Brain microvascular endothelial cell (primary cell): ENCODE results near the gene GPT2.
"Not testable (repeated sequence)": the region's sequence is repeated elsewhere in the genome, so short reads cannot be mapped to it uniquely, and the experiment has no call there.

ENCODE experiments used
- DNase-seq: peaks from one replicate; pipeline ENCODE4 v3.0.0-alpha.2; 2020
- H3K27ac ChIP-seq: fragments of 250-450 bp; sonication (Bioruptor Pico); 2 replicates; pipeline ENCODE4 v1.5.1; 2020; ENCODE audit warnings: mild to moderate bottlenecking, moderate library complexity
- H3K27me3 ChIP-seq: fragments of 250-450 bp; sonication (Bioruptor Pico); replicated peaks from 2 replicates; pipeline ENCODE4 v1.5.1; 2020; ENCODE audit warnings: mild to moderate bottlenecking
- H3K36me3 ChIP-seq: fragments of 250-450 bp; sonication (Bioruptor Pico); replicated peaks from 2 replicates; pipeline ENCODE4 v1.5.1; 2020; ENCODE audit warnings: mild to moderate bottlenecking
- H3K4me3 ChIP-seq: 2 replicates; pipeline ENCODE4 v1.5.1; 2011; ENCODE audit warnings: low read depth, mild to moderate bottlenecking, control low read depth, low read length, moderate library complexity
- in situ Hi-C: cut with HindIII; loops from 2 replicates; pipeline ENCODE4 v1.10.0; 2017; ENCODE audit warnings: low sequenced_read_pairs, low pct_ligation_motif_present
- TF ChIP-seq, protein P1 (sequence below): IDR thresholded peaks from 2 replicates; pipeline ENCODE4 v1.5.1; 2011; ENCODE audit warnings: low read depth, mild to moderate bottlenecking, moderate library complexity, low read length, control low read depth, inconsistent platforms; ENCODE audit errors: missing control alignments

The GPT2 gene

DNA sequence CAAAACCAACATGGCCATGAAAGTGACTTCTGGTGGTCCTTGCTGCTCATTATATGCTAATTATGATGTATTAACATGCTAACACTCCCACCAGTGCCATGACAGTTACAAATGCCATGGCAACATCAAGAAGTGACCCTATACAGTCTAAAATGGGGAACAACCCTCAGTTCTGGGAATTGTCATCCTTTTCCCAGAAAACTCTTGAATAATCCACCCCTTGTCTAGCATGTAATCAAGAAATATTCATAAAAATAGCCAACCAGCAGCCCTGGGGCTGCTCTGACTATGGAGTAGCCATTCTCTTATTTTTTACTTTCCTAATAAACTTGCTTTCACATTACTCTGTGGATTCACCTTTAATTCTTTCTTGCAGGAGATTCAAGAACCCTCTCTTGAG, 53.4 kb downstream of the GPT2 start:
- Histone ChIP-seq H3K27me3 (no peaks in the 10 kb centered on the region), H3K36me3 (no peaks in the 10 kb centered on the region), H3K27ac (no peak overlapping the region), H3K4me3 (no peak overlapping the region)
- DNase-seq: no peak
- TF ChIP-seq, protein P1, sequence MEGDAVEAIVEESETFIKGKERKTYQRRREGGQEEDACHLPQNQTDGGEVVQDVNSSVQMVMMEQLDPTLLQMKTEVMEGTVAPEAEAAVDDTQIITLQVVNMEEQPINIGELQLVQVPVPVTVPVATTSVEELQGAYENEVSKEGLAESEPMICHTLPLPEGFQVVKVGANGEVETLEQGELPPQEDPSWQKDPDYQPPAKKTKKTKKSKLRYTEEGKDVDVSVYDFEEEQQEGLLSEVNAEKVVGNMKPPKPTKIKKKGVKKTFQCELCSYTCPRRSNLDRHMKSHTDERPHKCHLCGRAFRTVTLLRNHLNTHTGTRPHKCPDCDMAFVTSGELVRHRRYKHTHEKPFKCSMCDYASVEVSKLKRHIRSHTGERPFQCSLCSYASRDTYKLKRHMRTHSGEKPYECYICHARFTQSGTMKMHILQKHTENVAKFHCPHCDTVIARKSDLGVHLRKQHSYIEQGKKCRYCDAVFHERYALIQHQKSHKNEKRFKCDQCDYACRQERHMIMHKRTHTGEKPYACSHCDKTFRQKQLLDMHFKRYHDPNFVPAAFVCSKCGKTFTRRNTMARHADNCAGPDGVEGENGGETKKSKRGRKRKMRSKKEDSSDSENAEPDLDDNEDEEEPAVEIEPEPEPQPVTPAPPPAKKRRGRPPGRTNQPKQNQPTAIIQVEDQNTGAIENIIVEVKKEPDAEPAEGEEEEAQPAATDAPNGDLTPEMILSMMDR: no peak
- in situ Hi-C loops: no loop called here

- H3K27me3 ChIP-seq, in situ Hi-C loops, DNase-seq, H3K36me3 ChIP-seq, H3K27ac ChIP-seq, H3K4me3 ChIP-seq: not testable (repeated sequence)
These were observed 60.6 kb downstream of the GPT2 start for GRCh38 chr16:46944713-46945112.

GRCh38 chr16:46947900-46948547, 63.9 kb downstream of the GPT2 start:
- in situ Hi-C loops: no loop called here
- H3K27me3 ChIP-seq: no peaks in the 10 kb centered on the region
- no peak overlapping the region for H3K27ac ChIP-seq
- no peak overlapping the region for H3K4me3 ChIP-seq
- TF ChIP-seq, protein P1: peak; percentile 71
- DNase-seq: peak; percentile 17
- no peaks in the 10 kb centered on the region for H3K36me3 ChIP-seq

GRCh38 chr16:46948548-46949166, 64.5 kb downstream of the GPT2 start:
- no peak overlapping the region for H3K27ac ChIP-seq
- no peaks in the 10 kb centered on the region for H3K27me3 ChIP-seq
- no peak for DNase-seq
- H3K36me3 ChIP-seq: no peaks in the 10 kb centered on the region
- TF ChIP-seq, protein P1: no peak
- no peak overlapping the region for H3K4me3 ChIP-seq
- in situ Hi-C loops: no loop called here

DNA sequence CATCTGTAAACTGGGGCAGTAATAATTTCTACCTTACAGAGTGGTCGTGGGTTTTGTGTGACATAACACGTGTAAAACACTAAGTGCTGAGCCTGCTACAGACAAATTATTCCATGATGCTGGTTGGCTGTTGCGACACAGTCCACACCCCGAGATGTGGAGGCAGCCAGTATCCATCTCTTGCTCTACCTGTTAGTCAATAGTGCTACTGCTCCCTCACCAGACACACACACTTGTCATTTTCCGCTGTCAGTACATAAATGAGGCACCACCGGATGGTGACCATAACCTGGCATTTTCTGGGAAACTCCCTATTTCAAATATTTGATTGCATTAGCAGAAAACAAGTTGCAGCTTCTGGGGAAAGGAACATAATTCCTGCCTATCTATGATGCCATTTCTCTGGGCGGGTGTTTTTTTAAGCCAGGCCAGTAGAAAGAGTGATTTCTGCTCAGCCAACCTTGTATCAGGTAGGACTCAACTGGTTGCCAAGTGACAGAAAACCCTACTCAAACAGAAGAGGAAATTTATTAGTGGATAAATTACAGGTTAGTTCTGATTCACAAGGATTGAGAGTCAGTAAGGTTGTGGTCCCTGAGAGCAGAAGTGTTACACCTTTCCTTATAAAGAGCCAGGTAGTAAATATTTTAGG, 65.2 kb downstream of the GPT2 start:
- in situ Hi-C loops: no loop called here
- TF ChIP-seq, protein P1: no peak

GRCh38 chr16:46950009-46950408, 65.8 kb downstream of the GPT2 start:
- no peak overlapping the region for H3K27ac ChIP-seq
- no peak for DNase-seq
- no peak overlapping the region for H3K4me3 ChIP-seq
- peaks cover 9% of the 10 kb centered on the region for H3K36me3 ChIP-seq
- in situ Hi-C loops: no loop called here
- H3K27me3 ChIP-seq: no peaks in the 10 kb centered on the region
- TF ChIP-seq, protein P1: no peak

More for the DNA sequence above, 65.2 kb downstream of the GPT2 start:
- no peak overlapping the region for H3K27ac ChIP-seq
- peaks cover 3% of the 10 kb centered on the region for H3K36me3 ChIP-seq
- H3K4me3 ChIP-seq: no peak overlapping the region
- no peak for DNase-seq
- H3K27me3 ChIP-seq: no peaks in the 10 kb centered on the region
